AG04449 (cell line): ENCODE measurements around the gene C12orf57.

Experiments used
- CTCF ChIA-PET: fragments of 350-600 bp; formaldehyde crosslinking; extraction: SDS; loops from one replicate; lab custom pipeline; 2021; ENCODE audit warnings: antibody characterized with exemption; lab: Yijun Ruan, JAX
- POLR2A ChIA-PET: fragments of 400-600, 350-600 bp; formaldehyde crosslinking; extraction: SDS; loops from one replicate; lab custom pipeline; 2020; ENCODE audit warnings: antibody characterized with exemption, inconsistent platforms; lab: Yijun Ruan, JAX
- DNase-seq: peaks from one replicate; pipeline ENCODE4 v3.0.0-alpha.2; 2010; ENCODE audit warnings: low read depth, low spot score
- H3K4me3 ChIP-seq: 2 replicates; pipeline ENCODE4 v1.5.1; 2011; ENCODE audit warnings: low read depth, mild to moderate bottlenecking, control low read depth, low read length
- TF ChIP-seq, protein P1 (sequence below): IDR thresholded peaks from one replicate; pipeline ENCODE4 v1.5.1; 2011; ENCODE audit warnings: mild to moderate bottlenecking, moderate library complexity, low read length, control low read depth, inconsistent platforms; ENCODE audit not compliant: insufficient read depth; ENCODE audit errors: missing control alignments

Gene C12orf57, protein sequence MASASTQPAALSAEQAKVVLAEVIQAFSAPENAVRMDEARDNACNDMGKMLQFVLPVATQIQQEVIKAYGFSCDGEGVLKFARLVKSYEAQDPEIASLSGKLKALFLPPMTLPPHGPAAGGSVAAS

DNA sequence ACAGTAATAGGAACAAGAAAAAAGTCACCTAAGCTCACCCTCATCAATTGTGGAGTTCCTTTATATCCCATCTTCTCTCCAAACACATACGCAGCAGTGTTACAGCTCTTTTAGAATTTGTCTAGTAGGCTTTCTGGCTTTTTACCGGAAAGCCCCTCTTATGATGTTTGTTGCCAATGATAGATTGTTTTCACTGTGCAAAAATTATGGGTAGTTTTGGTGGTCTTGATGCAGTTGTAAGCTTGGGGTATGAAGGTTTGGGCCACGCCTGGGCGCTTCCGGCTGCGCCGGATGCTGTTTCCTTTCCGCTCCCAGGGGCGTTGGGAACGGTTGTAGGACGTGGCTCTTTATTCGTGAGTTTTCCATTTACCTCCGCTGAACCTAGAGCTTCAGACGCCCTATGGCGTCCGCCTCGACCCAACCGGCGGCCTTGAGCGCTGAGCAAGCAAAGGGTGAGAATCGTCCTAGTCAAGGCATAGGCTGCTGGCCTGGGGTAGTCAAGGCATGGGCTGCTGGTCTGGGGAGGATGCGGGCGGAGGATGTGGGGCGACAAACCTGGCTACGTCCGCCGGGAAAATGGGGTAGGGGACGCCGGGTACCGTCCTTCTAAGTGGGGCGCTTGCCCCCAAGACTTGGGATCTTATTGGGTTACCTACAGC, at the start of gene C12orf57, which contains the start of gene RNU7-1:
Gene C12orf57 (plus strand): TSS at position 301 of the 659 bp plus-strand sequence. CDS start 100 bp downstream, at position 401.
Gene RNU7-1 (plus strand): TSS at position 95 of the 659 bp plus-strand sequence.
- TF ChIP-seq, protein P1, sequence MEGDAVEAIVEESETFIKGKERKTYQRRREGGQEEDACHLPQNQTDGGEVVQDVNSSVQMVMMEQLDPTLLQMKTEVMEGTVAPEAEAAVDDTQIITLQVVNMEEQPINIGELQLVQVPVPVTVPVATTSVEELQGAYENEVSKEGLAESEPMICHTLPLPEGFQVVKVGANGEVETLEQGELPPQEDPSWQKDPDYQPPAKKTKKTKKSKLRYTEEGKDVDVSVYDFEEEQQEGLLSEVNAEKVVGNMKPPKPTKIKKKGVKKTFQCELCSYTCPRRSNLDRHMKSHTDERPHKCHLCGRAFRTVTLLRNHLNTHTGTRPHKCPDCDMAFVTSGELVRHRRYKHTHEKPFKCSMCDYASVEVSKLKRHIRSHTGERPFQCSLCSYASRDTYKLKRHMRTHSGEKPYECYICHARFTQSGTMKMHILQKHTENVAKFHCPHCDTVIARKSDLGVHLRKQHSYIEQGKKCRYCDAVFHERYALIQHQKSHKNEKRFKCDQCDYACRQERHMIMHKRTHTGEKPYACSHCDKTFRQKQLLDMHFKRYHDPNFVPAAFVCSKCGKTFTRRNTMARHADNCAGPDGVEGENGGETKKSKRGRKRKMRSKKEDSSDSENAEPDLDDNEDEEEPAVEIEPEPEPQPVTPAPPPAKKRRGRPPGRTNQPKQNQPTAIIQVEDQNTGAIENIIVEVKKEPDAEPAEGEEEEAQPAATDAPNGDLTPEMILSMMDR, result no peak
- ChIA-PET CTCF (interaction anchor here (0.7 to 11.4 kb wide), 19 partner anchors 9 to 199 kb away, joined by 3 to 226 read pairs (median 4); partner anchors contain the start of genes C1RL, LPCAT3, SPSB2 and TPI1), POLR2A (interaction anchor here (0.7 to 4.7 kb wide), 22 partner anchors 9 to 404 kb away, joined by 3 to 46 read pairs (median 4); partner anchors contain the start of genes C1RL, C1S, LPCAT3 and SPSB2)
- DNase-seq, result no peak
- H3K4me3 ChIP-seq, result peak within 1 kb of the TSS; percentile 66

DNA sequence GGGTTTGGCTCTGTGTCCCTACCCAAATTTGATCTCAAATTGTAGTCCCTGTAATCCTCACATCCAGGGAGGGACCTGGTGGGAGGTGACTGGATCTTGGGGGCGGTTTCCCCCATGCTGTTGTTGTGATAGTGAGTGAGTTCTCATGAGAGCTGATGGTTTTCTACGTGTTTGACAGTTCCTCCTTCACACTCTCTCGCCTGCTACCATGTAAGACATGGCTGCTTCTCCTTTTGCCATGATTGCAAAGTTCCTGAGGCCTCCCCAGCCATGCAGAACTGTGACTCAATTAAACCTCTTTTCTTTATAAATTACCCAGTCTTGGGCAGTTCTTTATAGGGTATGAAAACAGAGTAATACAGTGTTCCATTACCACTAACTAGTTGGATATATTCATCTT, 49.5 kb upstream of the C12orf57 start:
- TF ChIP-seq, protein P1, result no peak
- no peak overlapping the region for H3K4me3 ChIP-seq
- ChIA-PET POLR2A (interaction anchor here (0.6 kb wide), 1 partner anchor 385 kb away, joined by 4 read pairs; no protein-coding TSS in a partner anchor), CTCF (interaction anchor here (0.7 to 1.7 kb wide), 2 partner anchors 22 to 30 kb away, joined by 3 to 9 read pairs; partner anchors contain the start of gene SPSB2)
- no peak for DNase-seq

DNA sequence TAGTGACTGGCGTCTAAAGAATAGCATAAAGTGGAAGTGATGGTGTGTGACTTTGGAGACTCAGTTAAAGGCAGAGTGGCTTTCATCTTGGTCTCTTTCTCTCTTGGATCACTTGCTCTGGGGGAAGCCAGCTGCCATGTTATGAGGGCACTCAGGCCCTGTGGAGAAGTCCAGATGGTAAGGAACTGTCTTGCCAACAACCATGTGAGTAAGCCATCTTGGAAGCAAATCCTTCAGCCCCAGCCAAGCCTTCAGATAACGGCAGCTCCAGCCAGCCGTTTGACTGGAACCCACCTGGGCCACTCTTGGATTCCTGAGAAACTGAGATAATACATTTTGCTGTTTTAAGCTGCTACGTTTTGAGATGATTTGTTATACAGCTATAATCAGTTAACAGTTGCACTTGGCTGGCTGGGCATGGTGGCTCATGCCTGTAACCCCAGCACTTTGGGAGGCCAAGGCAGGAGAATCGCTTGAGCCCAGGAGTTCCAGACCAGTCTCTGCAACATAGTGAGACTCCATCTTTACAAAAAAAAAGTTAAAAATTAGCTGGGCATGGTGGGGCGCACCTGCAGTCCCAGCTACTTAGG, 46.9 kb upstream of the C12orf57 start:
- CTCF ChIA-PET, result interaction anchor here (0.7 to 1.2 kb wide), 4 partner anchors 8 to 41 kb away, joined by 3 to 6 read pairs (median 4); partner anchors contain the start of gene SPSB2
- no peak for DNase-seq
- TF ChIP-seq, protein P1, result no peak
- H3K4me3 ChIP-seq, result no peak overlapping the region
- POLR2A ChIA-PET, result no interaction called here

DNA sequence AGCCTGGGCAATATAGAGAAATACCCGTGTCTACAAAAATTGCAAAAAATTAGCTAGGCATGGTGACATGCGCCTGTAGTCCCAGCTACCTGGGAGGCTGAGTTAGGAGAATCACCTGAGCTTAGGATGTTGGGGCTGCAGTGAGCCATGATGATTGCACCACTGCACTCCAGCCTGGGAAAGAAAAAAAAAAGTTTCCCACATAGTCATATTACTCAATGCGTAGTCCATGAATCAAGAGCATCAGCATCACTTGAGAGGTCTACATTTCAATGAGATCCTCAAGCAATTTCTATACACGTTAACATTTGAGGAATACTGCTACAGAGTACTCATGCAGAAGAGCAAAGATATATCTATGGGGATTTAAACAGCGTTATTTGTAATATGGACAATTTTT, 44.4 kb upstream of the C12orf57 start:
- TF ChIP-seq, protein P1, result no peak
- DNase-seq, result no peak
- CTCF ChIA-PET, result interaction anchor here (1.5 to 1.9 kb wide), 2 partner anchors 8 to 14 kb away, joined by 4 to 17 read pairs; no protein-coding TSS in a partner anchor
- POLR2A ChIA-PET, result interaction anchor here (1.1 kb wide), 1 partner anchor 32 kb away, joined by 4 read pairs; the partner anchor contains the start of gene TPI1
- H3K4me3 ChIP-seq, result no peak overlapping the region

DNA sequence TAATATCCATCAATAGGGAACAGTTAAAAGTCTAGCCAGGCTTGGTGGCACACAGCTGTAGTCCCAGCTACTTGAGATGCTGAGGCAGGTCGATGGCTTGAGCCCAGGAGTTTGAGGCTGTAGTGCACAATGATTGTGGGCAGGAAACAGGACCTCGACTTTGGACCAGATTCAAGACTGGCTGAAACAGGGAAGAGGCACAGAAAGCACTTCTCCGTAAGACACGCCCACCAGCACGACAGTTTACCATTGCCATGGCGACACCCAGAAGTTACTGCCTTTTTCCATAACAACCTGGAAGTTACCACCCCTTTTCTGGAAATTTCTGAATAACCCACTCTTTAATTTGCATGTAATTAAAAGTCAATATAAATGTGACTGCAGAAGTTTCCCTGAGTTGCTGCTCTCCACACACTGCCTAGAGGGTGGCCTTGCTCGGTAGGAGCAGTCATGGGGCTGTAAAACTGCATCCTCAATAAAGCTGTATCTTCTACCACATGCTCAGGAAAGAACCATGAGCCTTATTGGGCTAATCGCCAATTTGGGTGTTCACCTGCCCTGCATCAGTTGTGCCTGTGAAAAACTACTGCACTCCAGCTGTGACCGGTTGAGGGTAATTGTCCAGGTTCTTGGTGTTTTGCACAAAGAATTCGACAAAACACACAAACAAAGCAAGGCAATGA, 43.8 kb upstream of the C12orf57 start:
- no peak overlapping the region for H3K4me3 ChIP-seq
- CTCF ChIA-PET, result interaction anchor here (1.5 to 1.9 kb wide), 2 partner anchors 8 to 13 kb away, joined by 4 to 17 read pairs; no protein-coding TSS in a partner anchor
- POLR2A ChIA-PET, result no interaction called here
- TF ChIP-seq, protein P1, result no peak
- DNase-seq, result no peak
